ENCODE results near the gene KCTD11. TPM values are rescaled to one million over a fixed set of nuclear protein-coding genes. Genes with fewer than 3 reads are reported as not detected.
A peak's percentile ranks its signal among the peaks of the same experiment; 100 is the strongest.

KCTD11 gene
- total and polyA plus RNA-seq, 2 of the 13 experiments (the other 11 are each of a cell fraction or from before 2014, with no cell fraction given), result 1.6 to 2.6 TPM

DNA sequence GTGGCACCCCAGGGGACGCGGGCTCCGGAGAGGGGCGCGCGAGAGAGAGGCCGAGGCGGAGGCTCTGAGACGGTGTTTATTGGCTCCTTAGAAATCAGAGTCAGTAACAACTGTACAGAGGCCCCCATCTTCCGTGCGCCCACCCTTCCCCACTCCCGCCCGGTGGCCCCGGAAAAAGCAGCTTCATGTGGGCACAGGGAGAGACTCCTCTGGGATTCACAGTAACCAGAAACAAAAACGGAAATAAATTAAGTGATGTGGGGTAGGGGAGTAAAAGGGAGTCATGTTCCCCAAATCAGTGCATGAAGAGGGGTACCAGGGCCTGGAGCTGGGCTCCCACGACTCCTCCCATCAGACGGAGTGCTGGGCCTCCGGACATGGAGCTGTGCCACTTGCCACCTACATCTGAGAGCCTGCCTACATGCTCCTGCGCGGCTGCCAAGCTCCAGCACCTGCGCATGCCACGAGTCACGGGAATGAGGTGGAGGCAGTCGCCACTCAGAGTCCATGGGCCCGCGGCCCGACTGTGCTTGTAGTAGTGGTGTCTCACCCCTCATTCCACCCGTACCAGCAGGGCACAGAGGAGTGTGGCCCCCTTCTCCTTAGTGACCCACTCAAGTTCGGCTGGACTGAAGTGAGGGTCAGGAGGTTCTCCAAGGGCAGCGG, 36.3 kb upstream of the KCTD11 start (continued):
- TF ChIP-seq, protein P1, sequence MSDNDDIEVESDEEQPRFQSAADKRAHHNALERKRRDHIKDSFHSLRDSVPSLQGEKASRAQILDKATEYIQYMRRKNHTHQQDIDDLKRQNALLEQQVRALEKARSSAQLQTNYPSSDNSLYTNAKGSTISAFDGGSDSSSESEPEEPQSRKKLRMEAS (IDR thresholded peaks at IDR 0.05), result no peak
- TF ChIP-seq MXD4 (CRISPR knock-in tag; IDR thresholded peaks at IDR 0.05), result peak; percentile 13; the same call in 1 of the 2 replicates
- 0 out of 2 replicates have a peak, but pooled peaks have one; percentile 7 for TF ChIP-seq MEIS1 (CRISPR knock-in tag; IDR thresholded peaks at IDR 0.05; ENCODE audit: borderline replicate concordance)
- TF ChIP-seq CREM (IDR thresholded peaks at IDR 0.05), result no peak
- no peak for TF ChIP-seq CREM (CRISPR knock-in tag; IDR thresholded peaks at IDR 0.05)
- TF ChIP-seq ZNF598 (CRISPR knock-in tag; IDR thresholded peaks at IDR 0.05; ENCODE audit: borderline replicate concordance), result peak; percentile 6; the same call in 1 of the 2 replicates
- TF ChIP-seq HNRNPK (IDR thresholded peaks at IDR 0.05; ENCODE audit: low read depth, low read length, poor library complexity, severe bottlenecking), result peak; percentile 3
- TF ChIP-seq RNF2 (conservative IDR thresholded peaks at IDR 0.05; ENCODE audit: low read depth), result 0 out of 2 replicates have a peak, but pooled peaks have one; percentile 3
- no peak for TF ChIP-seq ZNF720 (CRISPR knock-in tag; IDR thresholded peaks at IDR 0.05)
- TF ChIP-seq, protein P2, sequence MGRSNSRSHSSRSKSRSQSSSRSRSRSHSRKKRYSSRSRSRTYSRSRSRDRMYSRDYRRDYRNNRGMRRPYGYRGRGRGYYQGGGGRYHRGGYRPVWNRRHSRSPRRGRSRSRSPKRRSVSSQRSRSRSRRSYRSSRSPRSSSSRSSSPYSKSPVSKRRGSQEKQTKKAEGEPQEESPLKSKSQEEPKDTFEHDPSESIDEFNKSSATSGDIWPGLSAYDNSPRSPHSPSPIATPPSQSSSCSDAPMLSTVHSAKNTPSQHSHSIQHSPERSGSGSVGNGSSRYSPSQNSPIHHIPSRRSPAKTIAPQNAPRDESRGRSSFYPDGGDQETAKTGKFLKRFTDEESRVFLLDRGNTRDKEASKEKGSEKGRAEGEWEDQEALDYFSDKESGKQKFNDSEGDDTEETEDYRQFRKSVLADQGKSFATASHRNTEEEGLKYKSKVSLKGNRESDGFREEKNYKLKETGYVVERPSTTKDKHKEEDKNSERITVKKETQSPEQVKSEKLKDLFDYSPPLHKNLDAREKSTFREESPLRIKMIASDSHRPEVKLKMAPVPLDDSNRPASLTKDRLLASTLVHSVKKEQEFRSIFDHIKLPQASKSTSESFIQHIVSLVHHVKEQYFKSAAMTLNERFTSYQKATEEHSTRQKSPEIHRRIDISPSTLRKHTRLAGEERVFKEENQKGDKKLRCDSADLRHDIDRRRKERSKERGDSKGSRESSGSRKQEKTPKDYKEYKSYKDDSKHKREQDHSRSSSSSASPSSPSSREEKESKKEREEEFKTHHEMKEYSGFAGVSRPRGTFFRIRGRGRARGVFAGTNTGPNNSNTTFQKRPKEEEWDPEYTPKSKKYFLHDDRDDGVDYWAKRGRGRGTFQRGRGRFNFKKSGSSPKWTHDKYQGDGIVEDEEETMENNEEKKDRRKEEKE (IDR thresholded peaks at IDR 0.05), result no peak
- TF ChIP-seq, protein P3, sequence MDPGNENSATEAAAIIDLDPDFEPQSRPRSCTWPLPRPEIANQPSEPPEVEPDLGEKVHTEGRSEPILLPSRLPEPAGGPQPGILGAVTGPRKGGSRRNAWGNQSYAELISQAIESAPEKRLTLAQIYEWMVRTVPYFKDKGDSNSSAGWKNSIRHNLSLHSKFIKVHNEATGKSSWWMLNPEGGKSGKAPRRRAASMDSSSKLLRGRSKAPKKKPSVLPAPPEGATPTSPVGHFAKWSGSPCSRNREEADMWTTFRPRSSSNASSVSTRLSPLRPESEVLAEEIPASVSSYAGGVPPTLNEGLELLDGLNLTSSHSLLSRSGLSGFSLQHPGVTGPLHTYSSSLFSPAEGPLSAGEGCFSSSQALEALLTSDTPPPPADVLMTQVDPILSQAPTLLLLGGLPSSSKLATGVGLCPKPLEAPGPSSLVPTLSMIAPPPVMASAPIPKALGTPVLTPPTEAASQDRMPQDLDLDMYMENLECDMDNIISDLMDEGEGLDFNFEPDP (CRISPR knock-in tag; conservative IDR thresholded peaks at IDR 0.05), result 0 out of 2 replicates have a peak, but pooled peaks have one; percentile 73
- TF ChIP-seq, protein P4, sequence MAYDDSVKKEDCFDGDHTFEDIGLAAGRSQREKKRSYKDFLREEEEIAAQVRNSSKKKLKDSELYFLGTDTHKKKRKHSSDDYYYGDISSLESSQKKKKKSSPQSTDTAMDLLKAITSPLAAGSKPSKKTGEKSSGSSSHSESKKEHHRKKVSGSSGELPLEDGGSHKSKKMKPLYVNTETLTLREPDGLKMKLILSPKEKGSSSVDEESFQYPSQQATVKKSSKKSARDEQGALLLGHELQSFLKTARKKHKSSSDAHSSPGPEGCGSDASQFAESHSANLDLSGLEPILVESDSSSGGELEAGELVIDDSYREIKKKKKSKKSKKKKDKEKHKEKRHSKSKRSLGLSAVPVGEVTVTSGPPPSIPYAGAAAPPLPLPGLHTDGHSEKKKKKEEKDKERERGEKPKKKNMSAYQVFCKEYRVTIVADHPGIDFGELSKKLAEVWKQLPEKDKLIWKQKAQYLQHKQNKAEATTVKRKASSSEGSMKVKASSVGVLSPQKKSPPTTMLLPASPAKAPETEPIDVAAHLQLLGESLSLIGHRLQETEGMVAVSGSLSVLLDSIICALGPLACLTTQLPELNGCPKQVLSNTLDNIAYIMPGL (CRISPR knock-in tag; IDR thresholded peaks at IDR 0.05; ENCODE audit: borderline replicate concordance in 1 of 2, low read depth in 1 of 2), result 0 out of 4 replicates have a peak, but pooled peaks of 1 of the 2 experiments have one; percentile 13
- 0 out of 2 replicates have a peak, but pooled peaks have one; percentile 12 for TF ChIP-seq SMAD3 (CRISPR knock-in tag; IDR thresholded peaks at IDR 0.05)
- TF ChIP-seq, protein P5, sequence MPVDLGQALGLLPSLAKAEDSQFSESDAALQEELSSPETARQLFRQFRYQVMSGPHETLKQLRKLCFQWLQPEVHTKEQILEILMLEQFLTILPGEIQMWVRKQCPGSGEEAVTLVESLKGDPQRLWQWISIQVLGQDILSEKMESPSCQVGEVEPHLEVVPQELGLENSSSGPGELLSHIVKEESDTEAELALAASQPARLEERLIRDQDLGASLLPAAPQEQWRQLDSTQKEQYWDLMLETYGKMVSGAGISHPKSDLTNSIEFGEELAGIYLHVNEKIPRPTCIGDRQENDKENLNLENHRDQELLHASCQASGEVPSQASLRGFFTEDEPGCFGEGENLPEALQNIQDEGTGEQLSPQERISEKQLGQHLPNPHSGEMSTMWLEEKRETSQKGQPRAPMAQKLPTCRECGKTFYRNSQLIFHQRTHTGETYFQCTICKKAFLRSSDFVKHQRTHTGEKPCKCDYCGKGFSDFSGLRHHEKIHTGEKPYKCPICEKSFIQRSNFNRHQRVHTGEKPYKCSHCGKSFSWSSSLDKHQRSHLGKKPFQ (CRISPR knock-in tag; IDR thresholded peaks at IDR 0.05; ENCODE audit: insufficient replicate concordance), result no peak
- peak; percentile 8 for TF ChIP-seq ZNF883 (CRISPR knock-in tag; IDR thresholded peaks at IDR 0.05; ENCODE audit: not compliant biosample characterization)
- 0 out of 2 replicates have a peak, but pooled peaks have one; percentile 25 for TF ChIP-seq NRL (CRISPR knock-in tag; IDR thresholded peaks at IDR 0.05; ENCODE audit: borderline replicate concordance)
- TF ChIP-seq, protein P6, sequence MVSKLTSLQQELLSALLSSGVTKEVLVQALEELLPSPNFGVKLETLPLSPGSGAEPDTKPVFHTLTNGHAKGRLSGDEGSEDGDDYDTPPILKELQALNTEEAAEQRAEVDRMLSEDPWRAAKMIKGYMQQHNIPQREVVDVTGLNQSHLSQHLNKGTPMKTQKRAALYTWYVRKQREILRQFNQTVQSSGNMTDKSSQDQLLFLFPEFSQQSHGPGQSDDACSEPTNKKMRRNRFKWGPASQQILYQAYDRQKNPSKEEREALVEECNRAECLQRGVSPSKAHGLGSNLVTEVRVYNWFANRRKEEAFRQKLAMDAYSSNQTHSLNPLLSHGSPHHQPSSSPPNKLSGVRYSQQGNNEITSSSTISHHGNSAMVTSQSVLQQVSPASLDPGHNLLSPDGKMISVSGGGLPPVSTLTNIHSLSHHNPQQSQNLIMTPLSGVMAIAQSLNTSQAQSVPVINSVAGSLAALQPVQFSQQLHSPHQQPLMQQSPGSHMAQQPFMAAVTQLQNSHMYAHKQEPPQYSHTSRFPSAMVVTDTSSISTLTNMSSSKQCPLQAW (CRISPR knock-in tag; IDR thresholded peaks at IDR 0.05), result no peak
- 0 out of 2 replicates have a peak, but pooled peaks have one; percentile 1 for TF ChIP-seq SP5 (CRISPR knock-in tag; IDR thresholded peaks at IDR 0.05; ENCODE audit: borderline replicate concordance, low read depth)
